Ammon's horn (tissue), 1 donor: Measurements from ENCODE around the gene NRXN3.

ENCODE experiments used
- DNase-seq: peaks from one replicate; pipeline ENCODE4 v3.0.0-alpha.2; 2016; ENCODE audit warnings: low spot score

NRXN3 gene

GRCh38 chr14:79137045-79137430 is 966.9 kb downstream of the NRXN3 start:
- no peak for DNase-seq

- no peak for DNase-seq
Observed at GRCh38 chr14:79137836-79138235, 967.7 kb downstream of the NRXN3 start.

GRCh38 chr14:79144896-79145295 is 974.7 kb downstream of the NRXN3 start:
- no peak for DNase-seq

- peak; percentile 40 for DNase-seq
Observed at GRCh38 chr14:79150226-79150625, 980.1 kb downstream of the NRXN3 start.

GRCh38 chr14:79157369-79157768 is 987.2 kb downstream of the NRXN3 start:
- DNase-seq: no peak

- DNase-seq: no peak
Observed at GRCh38 chr14:79161571-79161970, 991.4 kb downstream of the NRXN3 start.

GRCh38 chr14:79162833-79163232 is 992.7 kb downstream of the NRXN3 start:
- DNase-seq: no peak

- no peak for DNase-seq
Observed at GRCh38 chr14:79165471-79166090, 995.4 kb downstream of the NRXN3 start.

GRCh38 chr14:79166171-79166570 is 996.0 kb downstream of the NRXN3 start:
- DNase-seq: no peak

GRCh38 chr14:79167957-79168356 is 997.8 kb downstream of the NRXN3 start:
- DNase-seq: no peak

- DNase-seq: peak; percentile 26
Observed at GRCh38 chr14:79175671-79176070, 1005.5 kb downstream of the NRXN3 start.

- DNase-seq: no peak
Observed at GRCh38 chr14:79177106-79177505, 1006.9 kb downstream of the NRXN3 start.

- DNase-seq: no peak
Observed at GRCh38 chr14:79178719-79179118, 1008.5 kb downstream of the NRXN3 start.

GRCh38 chr14:79179985-79180384 is 1009.8 kb downstream of the NRXN3 start:
- DNase-seq: no peak

- DNase-seq: no peak
Observed at GRCh38 chr14:79180656-79181055, 1010.5 kb downstream of the NRXN3 start.

- no peak for DNase-seq
Observed at GRCh38 chr14:79186523-79186922, 1016.4 kb downstream of the NRXN3 start.

- DNase-seq: no peak
Observed at GRCh38 chr14:79193689-79194477, 1023.7 kb downstream of the NRXN3 start.

GRCh38 chr14:79196216-79196615 is 1026.0 kb downstream of the NRXN3 start:
- DNase-seq: no peak

- DNase-seq: no peak
Observed at GRCh38 chr14:79197516-79197915, 1027.3 kb downstream of the NRXN3 start.

GRCh38 chr14:79199217-79199616 is 1029.0 kb downstream of the NRXN3 start:
- no peak for DNase-seq

GRCh38 chr14:79201564-79202207 is 1031.5 kb downstream of the NRXN3 start:
- DNase-seq: no peak

GRCh38 chr14:79204591-79204990 is 1034.4 kb downstream of the NRXN3 start:
- no peak for DNase-seq

GRCh38 chr14:79209418-79209817 is 1039.2 kb downstream of the NRXN3 start:
- no peak for DNase-seq
